Neural progenitor cell (in vitro differentiated cells): Measurements from ENCODE around the gene STX1A.

ENCODE experiments used
- CTCF ChIP-seq: fragments of 200-600 bp; sonication (generic); IDR thresholded peaks from 2 replicates; pipeline ENCODE4 v1.5.1; 2017; ENCODE audit warnings: antibody characterized with exemption, mild to moderate bottlenecking
- EZH2 ChIP-seq: fragments of 200-600 bp; sonication (generic); IDR thresholded peaks from 2 replicates; pipeline ENCODE4 v1.6.1; 2017; ENCODE audit warnings: antibody characterized with exemption, mild to moderate bottlenecking, moderate library complexity
- EZH2phosphoT487 ChIP-seq: fragments of 200-600 bp; sonication (generic); IDR thresholded peaks from 2 replicates; pipeline ENCODE4 v1.6.1; 2017; ENCODE audit warnings: antibody characterized with exemption

- TF ChIP-seq CTCF (no peak), EZH2 (no peak), EZH2phosphoT487 (no peak)
Observed at GRCh38 chr7:73740771-73741170, 21.3 kb upstream of the STX1A start.
